ENCODE measurements around the gene HHIPL1. TPM values are rescaled to one million over a fixed set of nuclear protein-coding genes. Genes with fewer than 3 reads are reported as not detected.

HHIPL1 gene
- polyA plus RNA-seq, 5 donors = 1.9 to 3.3 (median 2.1) TPM

- no peak for DNase-seq
Measured at GRCh38 chr14:99687284-99688209, 42.6 kb downstream of the HHIPL1 start.

- no peak for DNase-seq
Measured at GRCh38 chr14:99688210-99688581, 43.3 kb downstream of the HHIPL1 start.

- DNase-seq = no peak
Measured at GRCh38 chr14:99688629-99689028, 43.7 kb downstream of the HHIPL1 start.

- no peak for DNase-seq
Measured at GRCh38 chr14:99689266-99690236, 44.6 kb downstream of the HHIPL1 start.

- no peak for DNase-seq
Measured at GRCh38 chr14:99690636-99691035, 45.7 kb downstream of the HHIPL1 start.

- no peak for DNase-seq
Measured at GRCh38 chr14:99691111-99691885, 46.4 kb downstream of the HHIPL1 start.

GRCh38 chr14:99693918-99694317 lies 49.0 kb downstream of the HHIPL1 start:
- no peak for DNase-seq

GRCh38 chr14:99696929-99697328 lies 52.0 kb downstream of the HHIPL1 start:
- DNase-seq = no peak

GRCh38 chr14:99698236-99698635 lies 53.3 kb downstream of the HHIPL1 start:
- DNase-seq = no peak

- no peak for DNase-seq
Measured at GRCh38 chr14:99698642-99699041, 53.7 kb downstream of the HHIPL1 start.

- DNase-seq = no peak
Measured at GRCh38 chr14:99699085-99699760, 54.3 kb downstream of the HHIPL1 start.

GRCh38 chr14:99699861-99700260 lies 54.9 kb downstream of the HHIPL1 start:
- no peak for DNase-seq

GRCh38 chr14:99700379-99700778 lies 55.5 kb downstream of the HHIPL1 start:
- DNase-seq = no peak

- DNase-seq = no peak
Measured at GRCh38 chr14:99701260-99701659, 56.3 kb downstream of the HHIPL1 start.

- DNase-seq = no peak
Measured at GRCh38 chr14:99702115-99702514, 57.2 kb downstream of the HHIPL1 start.

- DNase-seq = no peak
Measured at GRCh38 chr14:99703381-99703780, 58.5 kb downstream of the HHIPL1 start.

- no peak for DNase-seq
Measured at GRCh38 chr14:99704037-99704436, 59.1 kb downstream of the HHIPL1 start.

GRCh38 chr14:99706107-99706900 lies 61.4 kb downstream of the HHIPL1 start:
- no peak for DNase-seq

GRCh38 chr14:99707420-99707819 lies 62.5 kb downstream of the HHIPL1 start:
- DNase-seq = no peak

- no peak for DNase-seq
Measured at GRCh38 chr14:99707921-99708320, 63.0 kb downstream of the HHIPL1 start.
